Measurements from ENCODE around the gene TOMM6. TPM values are rescaled to one million over a fixed set of nuclear protein-coding genes. Genes with fewer than 3 reads are reported as not detected.

TOMM6 gene
- total RNA-seq, 1 donor from 2014 or later, result 133 TPM

GRCh38 chr6:41743406-41744235 is 43.9 kb upstream of the TOMM6 start:
- Mint-ChIP-seq H3K27me3 (ENCODE audit: unreplicated experiment) (no peaks in the 10 kb centered on the region), H3K4me3 (ENCODE audit: unreplicated experiment) (no peak overlapping the region), H3K4me1 (ENCODE audit: unreplicated experiment) (no peaks in the 10 kb centered on the region), H3K27ac (ENCODE audit: unreplicated experiment) (no peak overlapping the region), H3K9me3 (ENCODE audit: unreplicated experiment) (no peaks in the 10 kb centered on the region), H3K36me3 (ENCODE audit: unreplicated experiment) (no peaks in the 10 kb centered on the region)
- DNase-seq (ENCODE audit: extremely low spot score, unreplicated experiment), result no peak
- no peak for TF ChIP-seq CTCF (IDR thresholded peaks at IDR 0.05)

- Mint-ChIP-seq H3K4me3 (ENCODE audit: unreplicated experiment) (no peak overlapping the region), H3K4me1 (ENCODE audit: unreplicated experiment) (no peaks in the 10 kb centered on the region), H3K36me3 (ENCODE audit: unreplicated experiment) (no peaks in the 10 kb centered on the region), H3K27me3 (ENCODE audit: unreplicated experiment) (no peaks in the 10 kb centered on the region), H3K27ac (ENCODE audit: unreplicated experiment) (no peak overlapping the region), H3K9me3 (ENCODE audit: unreplicated experiment) (no peaks in the 10 kb centered on the region)
- TF ChIP-seq CTCF (IDR thresholded peaks at IDR 0.05), result no peak
- no peak for DNase-seq (ENCODE audit: extremely low spot score, unreplicated experiment)
Measured at GRCh38 chr6:41744236-41744787, 43.2 kb upstream of the TOMM6 start.

GRCh38 chr6:41746107-41746506 is 41.4 kb upstream of the TOMM6 start:
- Mint-ChIP-seq H3K4me3 (ENCODE audit: unreplicated experiment) (no peak overlapping the region), H3K27ac (ENCODE audit: unreplicated experiment) (no peak overlapping the region), H3K9me3 (ENCODE audit: unreplicated experiment) (no peaks in the 10 kb centered on the region), H3K36me3 (ENCODE audit: unreplicated experiment) (no peaks in the 10 kb centered on the region), H3K27me3 (ENCODE audit: unreplicated experiment) (peaks cover 8% of the 10 kb centered on the region), H3K4me1 (ENCODE audit: unreplicated experiment) (no peaks in the 10 kb centered on the region)
- no peak for DNase-seq (ENCODE audit: extremely low spot score, unreplicated experiment)
- no peak for TF ChIP-seq CTCF (IDR thresholded peaks at IDR 0.05)

- no peaks in the 10 kb centered on the region for H3K4me1 Mint-ChIP-seq (ENCODE audit: unreplicated experiment)
- DNase-seq (ENCODE audit: extremely low spot score, unreplicated experiment), result no peak
- no peak within 1 kb of the TSS for H3K4me3 Mint-ChIP-seq (ENCODE audit: unreplicated experiment)
- no peak for TF ChIP-seq CTCF (IDR thresholded peaks at IDR 0.05)
- no peak within 1 kb of the TSS for H3K27ac Mint-ChIP-seq (ENCODE audit: unreplicated experiment)
- no peaks in the 10 kb centered on the region for H3K36me3 Mint-ChIP-seq (ENCODE audit: unreplicated experiment)
- H3K27me3 Mint-ChIP-seq (ENCODE audit: unreplicated experiment), result peaks cover 8% of the 10 kb centered on the region
- no peaks in the 10 kb centered on the region for H3K9me3 Mint-ChIP-seq (ENCODE audit: unreplicated experiment)
Measured at GRCh38 chr6:41747256-41748101, 40.0 kb upstream of the TOMM6 start, which contains the start of gene PGC. Gene PGC (minus strand): TSS chr6:41747397. CDS start chr6:41747334, 63 bp downstream.

- Mint-ChIP-seq H3K27ac (ENCODE audit: unreplicated experiment) (no peak overlapping the region), H3K4me3 (ENCODE audit: unreplicated experiment) (no peak overlapping the region), H3K4me1 (ENCODE audit: unreplicated experiment) (no peaks in the 10 kb centered on the region), H3K9me3 (ENCODE audit: unreplicated experiment) (no peaks in the 10 kb centered on the region), H3K36me3 (ENCODE audit: unreplicated experiment) (no peaks in the 10 kb centered on the region), H3K27me3 (ENCODE audit: unreplicated experiment) (peaks cover 10% of the 10 kb centered on the region)
- TF ChIP-seq CTCF (IDR thresholded peaks at IDR 0.05), result no peak
- no peak for DNase-seq (ENCODE audit: extremely low spot score, unreplicated experiment)
Measured at GRCh38 chr6:41748102-41748477, 39.4 kb upstream of the TOMM6 start.

Measured in osteocyte (in vitro differentiated cells).